Peyer's patch (tissue), 4 donors: ENCODE measurements around the gene SIT1. TPM values are rescaled to one million over a fixed set of nuclear protein-coding genes. Genes with fewer than 3 reads are reported as not detected.

Experiments used
- DNase-seq, 3 donors: peaks; one replicate each; pipeline ENCODE4 v3.0.0-alpha.2; 2017 to 2019
- H3K27ac ChIP-seq, 4 donors: fragments of 200-600 bp; sonication (generic); one replicate each; pipeline ENCODE4 v1.5.1; 2016 to 2019
- H3K27me3 ChIP-seq, 2 donors: fragments of 200-600 bp; sonication (generic); one replicate each; pipeline ENCODE4 v1.5.1; 2019
- H3K36me3 ChIP-seq, 3 donors: fragments of 200-600 bp; sonication (generic); one replicate each; pipeline ENCODE4 v1.5.1; 2016 to 2019
- H3K4me1 ChIP-seq, 4 donors: fragments of 200-600 bp; sonication (generic); one replicate each; pipeline ENCODE4 v1.5.1; 2016 to 2019
- H3K4me3 ChIP-seq, 4 donors: fragments of 200-600 bp; sonication (generic); 1 replicate in 3 of 4; 2 replicates in 1 of 4; pipeline ENCODE4 v1.5.1; 2016 to 2019; ENCODE audit warnings: mild to moderate bottlenecking in 1 of 4
- H3K9me3 ChIP-seq, 4 donors: fragments of 200-600 bp; sonication (generic); one replicate each; pipeline ENCODE4 v1.5.1; 2016 to 2019; ENCODE audit warnings: mild to moderate bottlenecking in 1 of 4
- POLR2A ChIP-seq, 2 donors: fragments of 450-650 bp; IDR thresholded peaks; one replicate each; pipeline ENCODE4 v1.5.1; 2017; ENCODE audit warnings: antibody characterized with exemption in 2 of 2, mild to moderate bottlenecking in 2 of 2, moderate library complexity in 2 of 2
- total RNA-seq, 4 donors: library from RNA; depleted of rRNA; stranded (reverse); fragments of >200 nt; gene quantifications; one replicate each; pipeline ENCODE4 v1.1.0, GENCODE V29; 2016
- TF ChIP-seq, protein P1 (sequence below), 6 experiments: fragments of 450-650 bp in 4 of 6; fragments of 200-600 bp in 2 of 6; sonication (generic) in 1 of 6; IDR thresholded peaks; one replicate each; pipeline ENCODE4 v1.5.1; 2017 to 2019; ENCODE audit warnings: antibody characterized with exemption in 6 of 6, mild to moderate bottlenecking in 3 of 6, moderate library complexity in 1 of 6

SIT1 gene
- total RNA-seq, 4 donors from 2014 or later: 2.4 TPM; not detected in 3

DNA sequence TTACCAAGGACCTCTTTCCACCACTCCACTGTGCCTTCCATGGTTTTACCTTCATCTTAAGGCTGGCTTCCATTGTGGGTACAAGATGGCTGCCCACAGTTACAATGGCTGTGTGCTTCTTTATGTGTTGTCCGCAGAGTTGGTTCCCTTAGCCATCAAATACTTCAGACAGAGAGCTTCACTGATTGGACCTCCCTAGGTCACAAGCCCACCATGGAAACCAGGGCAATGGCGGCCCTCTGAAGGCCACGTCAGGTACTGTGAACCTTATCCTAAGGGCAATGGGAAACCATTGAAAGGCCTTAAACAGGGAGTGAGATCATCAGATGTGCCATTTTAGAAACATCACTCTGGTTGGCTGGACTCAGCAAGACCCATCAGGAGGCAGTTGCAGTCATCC lies 17.2 kb upstream of the SIT1 start:
- Histone ChIP-seq H3K36me3 (no peaks in the 10 kb centered on the region), H3K9me3 (no peaks in the 10 kb centered on the region), H3K4me3 (no peak overlapping the region), H3K27me3 (no peaks in the 10 kb centered on the region), H3K4me1 (peaks cover 0 to 14% (median 5%) of the 10 kb centered on the region in 4 donors), H3K27ac (no peak overlapping the region)
- no peak for DNase-seq
- TF ChIP-seq, protein P1, sequence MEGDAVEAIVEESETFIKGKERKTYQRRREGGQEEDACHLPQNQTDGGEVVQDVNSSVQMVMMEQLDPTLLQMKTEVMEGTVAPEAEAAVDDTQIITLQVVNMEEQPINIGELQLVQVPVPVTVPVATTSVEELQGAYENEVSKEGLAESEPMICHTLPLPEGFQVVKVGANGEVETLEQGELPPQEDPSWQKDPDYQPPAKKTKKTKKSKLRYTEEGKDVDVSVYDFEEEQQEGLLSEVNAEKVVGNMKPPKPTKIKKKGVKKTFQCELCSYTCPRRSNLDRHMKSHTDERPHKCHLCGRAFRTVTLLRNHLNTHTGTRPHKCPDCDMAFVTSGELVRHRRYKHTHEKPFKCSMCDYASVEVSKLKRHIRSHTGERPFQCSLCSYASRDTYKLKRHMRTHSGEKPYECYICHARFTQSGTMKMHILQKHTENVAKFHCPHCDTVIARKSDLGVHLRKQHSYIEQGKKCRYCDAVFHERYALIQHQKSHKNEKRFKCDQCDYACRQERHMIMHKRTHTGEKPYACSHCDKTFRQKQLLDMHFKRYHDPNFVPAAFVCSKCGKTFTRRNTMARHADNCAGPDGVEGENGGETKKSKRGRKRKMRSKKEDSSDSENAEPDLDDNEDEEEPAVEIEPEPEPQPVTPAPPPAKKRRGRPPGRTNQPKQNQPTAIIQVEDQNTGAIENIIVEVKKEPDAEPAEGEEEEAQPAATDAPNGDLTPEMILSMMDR (IDR thresholded peaks at IDR 0.05): no peak
- no peak for TF ChIP-seq POLR2A (IDR thresholded peaks at IDR 0.05)

DNA sequence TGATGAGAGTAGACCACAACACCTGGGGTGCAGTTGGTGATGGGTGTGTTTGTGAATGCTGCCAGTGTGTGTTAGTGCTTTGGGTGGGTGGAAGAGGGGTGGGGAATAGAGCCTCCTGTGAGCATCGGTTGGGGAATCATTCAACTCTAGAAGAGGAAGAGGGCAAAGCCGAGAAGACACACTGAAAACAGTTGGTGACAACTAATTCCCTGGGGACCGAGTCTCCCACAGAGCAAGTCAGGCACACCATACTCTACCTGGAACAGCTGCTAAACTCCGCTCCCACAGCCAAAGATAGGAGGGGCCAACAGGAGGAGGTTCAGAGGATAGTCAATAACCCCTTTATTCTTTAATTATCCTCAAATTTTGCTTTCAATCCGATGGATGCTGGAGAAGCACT lies 15.8 kb upstream of the SIT1 start:
- H3K4me3 ChIP-seq: no peak overlapping the region
- H3K9me3 ChIP-seq: no peaks in the 10 kb centered on the region
- no peaks in the 10 kb centered on the region for H3K27me3 ChIP-seq
- peaks cover 0 to 23% (median 5%) of the 10 kb centered on the region in 4 donors for H3K4me1 ChIP-seq
- no peak for TF ChIP-seq POLR2A (IDR thresholded peaks at IDR 0.05)
- TF ChIP-seq, protein P1 (IDR thresholded peaks at IDR 0.05): no peak
- H3K27ac ChIP-seq: no peak overlapping the region
- DNase-seq: no peak
- no peaks in the 10 kb centered on the region for H3K36me3 ChIP-seq

DNA sequence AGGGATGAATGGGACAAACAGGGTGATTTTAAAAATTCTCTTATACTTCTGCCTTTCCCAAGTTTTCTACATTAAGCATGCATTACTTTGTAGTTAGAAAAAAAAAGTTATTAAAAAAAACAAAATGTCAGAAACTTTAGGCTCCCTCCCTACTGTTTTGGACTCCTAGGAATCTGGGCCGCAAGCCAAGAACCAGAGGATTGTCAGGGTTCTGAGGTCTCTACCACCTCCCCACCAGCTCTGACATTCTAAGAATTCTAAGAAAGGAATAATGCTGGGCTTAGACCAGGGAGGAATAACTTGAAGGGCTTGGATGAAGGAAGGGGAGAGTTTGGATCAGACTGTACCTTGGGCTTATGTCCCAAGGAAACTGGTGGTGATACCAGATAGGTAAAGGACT lies 15.3 kb upstream of the SIT1 start:
- TF ChIP-seq POLR2A (IDR thresholded peaks at IDR 0.05): no peak
- TF ChIP-seq, protein P1 (IDR thresholded peaks at IDR 0.05): no peak
- Histone ChIP-seq H3K27me3 (no peaks in the 10 kb centered on the region), H3K4me3 (no peak overlapping the region), H3K9me3 (no peaks in the 10 kb centered on the region), H3K36me3 (no peaks in the 10 kb centered on the region), H3K4me1 (peaks cover 0 to 29% (median 5%) of the 10 kb centered on the region in 4 donors), H3K27ac (no peak overlapping the region)
- DNase-seq: no peak

DNA sequence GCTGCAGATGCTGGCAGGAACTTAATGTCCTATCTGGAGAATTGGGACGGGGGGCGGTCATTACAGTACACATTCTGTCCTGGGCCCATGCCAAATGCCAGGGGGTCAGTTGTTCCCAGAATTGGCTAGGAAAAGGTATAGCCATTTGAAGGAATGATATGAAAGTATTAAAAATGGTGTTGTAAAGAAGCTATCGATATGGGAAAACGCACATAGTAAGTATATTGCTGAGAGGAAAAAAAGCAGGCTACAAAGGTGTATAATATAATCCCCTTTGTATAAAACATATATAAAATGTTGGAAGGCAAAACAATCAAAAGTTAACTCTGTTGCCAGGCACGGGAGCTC lies 14.7 kb upstream of the SIT1 start:
- H3K9me3 ChIP-seq: no peaks in the 10 kb centered on the region

DNA sequence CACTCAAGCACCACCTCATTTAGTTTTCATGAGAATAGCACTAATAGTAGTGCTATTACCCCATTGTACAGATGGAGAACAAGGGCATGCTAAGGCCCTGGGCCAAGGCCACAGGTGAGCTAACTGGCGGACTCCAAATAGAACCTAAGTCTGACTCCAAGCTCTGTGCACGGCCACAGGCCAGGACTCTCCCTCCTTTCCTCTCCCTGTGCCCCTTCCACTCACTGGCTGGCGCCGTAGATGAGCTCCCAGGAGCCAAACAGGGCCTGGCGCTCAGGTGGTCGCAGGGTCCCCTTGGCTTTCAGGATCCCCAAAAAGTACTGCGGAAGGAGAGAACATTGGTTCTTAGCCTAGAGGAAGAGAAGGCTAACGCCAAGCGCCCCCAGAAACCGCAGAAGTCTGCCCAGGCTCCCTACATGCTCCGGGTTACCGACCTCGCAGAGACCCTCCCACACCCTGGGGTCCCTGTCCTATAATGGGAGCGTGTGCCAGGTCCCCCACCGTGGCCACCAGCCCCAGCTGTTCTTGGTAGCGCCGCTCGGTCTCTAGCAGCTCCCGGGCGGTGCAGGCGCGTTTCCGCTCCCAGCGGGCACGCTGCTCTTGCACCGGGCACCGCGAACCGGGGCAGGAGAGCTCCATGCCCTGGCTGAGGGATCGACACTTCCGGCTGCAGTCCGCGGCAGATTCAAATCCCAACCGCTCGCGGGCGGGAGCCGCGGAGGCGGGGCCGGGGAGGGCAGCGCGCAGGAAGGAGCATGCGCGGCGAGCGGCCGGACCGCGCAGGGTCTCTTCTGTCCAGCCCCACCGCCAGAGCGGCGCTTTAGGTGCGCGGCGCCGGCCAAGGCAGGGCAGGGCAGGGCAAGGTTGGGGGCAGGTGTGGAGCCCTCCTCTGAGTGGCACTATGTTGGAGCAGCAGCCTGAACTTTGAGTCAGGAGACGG lies 14.1 kb upstream of the SIT1 start, which contains the start of gene ARHGEF39:
TSS of gene ARHGEF39 (minus strand) at position 665 of the 940 bp plus-strand sequence. CDS start at position 639, 26 bp downstream.
- H3K9me3 ChIP-seq: no peaks in the 10 kb centered on the region
- DNase-seq: peak; percentile 64 to 91 (median 90)
- H3K27me3 ChIP-seq: no peaks in the 10 kb centered on the region
- H3K27ac ChIP-seq: peak within 1 kb of the TSS; percentile 64 to 75 (median 66)
- peaks cover 0 to 6% (median 0%) of the 10 kb centered on the region in 3 donors for H3K36me3 ChIP-seq
- TF ChIP-seq, protein P1 (IDR thresholded peaks at IDR 0.05): peak in 1 of 6 experiments; percentile 26
- peak in 1 of 2 donors; percentile 27 for TF ChIP-seq POLR2A (IDR thresholded peaks at IDR 0.05)
- peaks cover 0 to 33% (median 5%) of the 10 kb centered on the region in 4 donors for H3K4me1 ChIP-seq
- H3K4me3 ChIP-seq: peak within 1 kb of the TSS; percentile 43 to 62 (median 58)

More for the DNA sequence above, 14.7 kb upstream of the SIT1 start:
- Histone ChIP-seq H3K27me3 (no peaks in the 10 kb centered on the region), H3K36me3 (peaks cover 0 to 4% (median 0%) of the 10 kb centered on the region in 3 donors), H3K27ac (peak overlapping the region; percentile 64 to 75 (median 66)), H3K4me1 (peaks cover 0 to 35% (median 5%) of the 10 kb centered on the region in 4 donors), H3K4me3 (peak overlapping the region; percentile 43 to 62 (median 58))
- TF ChIP-seq, protein P1 (IDR thresholded peaks at IDR 0.05): no peak
- no peak for TF ChIP-seq POLR2A (IDR thresholded peaks at IDR 0.05)
- DNase-seq: no peak
